Measurements from ENCODE around the gene IFNA10.
A peak's percentile ranks its signal among the peaks of the same experiment; 100 is the strongest.
"Not testable (repeated sequence)": the region's sequence is repeated elsewhere in the genome, so short reads cannot be mapped to it uniquely, and the experiment has no call there.

Gene IFNA10

GRCh38 chr9:21251190-21251589 is 44.2 kb upstream of the IFNA10 start:
- TF ChIP-seq, protein P1, sequence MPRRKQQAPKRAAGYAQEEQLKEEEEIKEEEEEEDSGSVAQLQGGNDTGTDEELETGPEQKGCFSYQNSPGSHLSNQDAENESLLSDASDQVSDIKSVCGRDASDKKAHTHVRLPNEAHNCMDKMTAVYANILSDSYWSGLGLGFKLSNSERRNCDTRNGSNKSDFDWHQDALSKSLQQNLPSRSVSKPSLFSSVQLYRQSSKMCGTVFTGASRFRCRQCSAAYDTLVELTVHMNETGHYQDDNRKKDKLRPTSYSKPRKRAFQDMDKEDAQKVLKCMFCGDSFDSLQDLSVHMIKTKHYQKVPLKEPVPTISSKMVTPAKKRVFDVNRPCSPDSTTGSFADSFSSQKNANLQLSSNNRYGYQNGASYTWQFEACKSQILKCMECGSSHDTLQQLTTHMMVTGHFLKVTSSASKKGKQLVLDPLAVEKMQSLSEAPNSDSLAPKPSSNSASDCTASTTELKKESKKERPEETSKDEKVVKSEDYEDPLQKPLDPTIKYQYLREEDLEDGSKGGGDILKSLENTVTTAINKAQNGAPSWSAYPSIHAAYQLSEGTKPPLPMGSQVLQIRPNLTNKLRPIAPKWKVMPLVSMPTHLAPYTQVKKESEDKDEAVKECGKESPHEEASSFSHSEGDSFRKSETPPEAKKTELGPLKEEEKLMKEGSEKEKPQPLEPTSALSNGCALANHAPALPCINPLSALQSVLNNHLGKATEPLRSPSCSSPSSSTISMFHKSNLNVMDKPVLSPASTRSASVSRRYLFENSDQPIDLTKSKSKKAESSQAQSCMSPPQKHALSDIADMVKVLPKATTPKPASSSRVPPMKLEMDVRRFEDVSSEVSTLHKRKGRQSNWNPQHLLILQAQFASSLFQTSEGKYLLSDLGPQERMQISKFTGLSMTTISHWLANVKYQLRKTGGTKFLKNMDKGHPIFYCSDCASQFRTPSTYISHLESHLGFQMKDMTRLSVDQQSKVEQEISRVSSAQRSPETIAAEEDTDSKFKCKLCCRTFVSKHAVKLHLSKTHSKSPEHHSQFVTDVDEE (CRISPR knock-in tag; IDR thresholded peaks at IDR 0.05): no peak
- TF ChIP-seq OSR1 (CRISPR knock-in tag; IDR thresholded peaks at IDR 0.05) (no peak), ARNTL (CRISPR knock-in tag; IDR thresholded peaks at IDR 0.05; ENCODE audit: borderline replicate concordance, low read depth) (no peak), ZNF8 (CRISPR knock-in tag; IDR thresholded peaks at IDR 0.05) (no peak)
- no peak for ATAC-seq

DNA sequence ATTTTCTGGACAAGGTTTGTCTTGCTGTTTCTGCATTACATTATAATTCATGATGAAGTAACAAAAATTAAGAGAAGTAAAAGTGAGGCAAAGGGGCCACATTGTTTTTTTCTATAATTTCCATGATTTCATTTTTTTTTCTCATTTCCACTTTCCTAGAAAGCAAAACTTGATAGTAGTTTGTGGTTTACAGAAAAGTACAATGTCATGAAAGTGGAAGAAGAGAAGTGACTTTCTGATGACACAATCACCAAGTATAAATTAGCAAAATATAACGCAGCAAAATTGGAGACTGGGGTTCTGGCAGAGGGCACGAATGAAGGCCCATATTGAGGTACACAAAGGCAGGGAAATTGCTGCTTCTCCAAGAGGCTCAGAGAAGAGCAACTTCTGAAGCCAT is 37.9 kb upstream of the IFNA10 start:
- no peak for ATAC-seq
- TF ChIP-seq RARB (CRISPR knock-in tag; IDR thresholded peaks at IDR 0.05) (no peak), BACH2 (CRISPR knock-in tag; IDR thresholded peaks at IDR 0.05; ENCODE audit: borderline replicate concordance) (no peak), CREB5 (CRISPR knock-in tag; IDR thresholded peaks at IDR 0.05; ENCODE audit: low read depth) (no peak), ZNF8 (CRISPR knock-in tag; IDR thresholded peaks at IDR 0.05) (no peak), GLIS3 (CRISPR knock-in tag; IDR thresholded peaks at IDR 0.05) (no peak)

- TF ChIP-seq TCF4 (CRISPR knock-in tag; IDR thresholded peaks at IDR 0.05; ENCODE audit: borderline replicate concordance) (no peak), ZNF70 (CRISPR knock-in tag; IDR thresholded peaks at IDR 0.05) (no peak), BACH2 (CRISPR knock-in tag; IDR thresholded peaks at IDR 0.05; ENCODE audit: borderline replicate concordance) (no peak), ESRRG (CRISPR knock-in tag; IDR thresholded peaks at IDR 0.05) (no peak), ZFP30 (CRISPR knock-in tag; IDR thresholded peaks at IDR 0.05) (no peak)
- TF ChIP-seq, protein P1 (CRISPR knock-in tag; IDR thresholded peaks at IDR 0.05): no peak
- ATAC-seq: no peak
Measured at GRCh38 chr9:21239911-21240310, 33.0 kb upstream of the IFNA10 start, which contains the start of gene IFNA14. IFNA14 (minus strand) TSS chr9:21240005; CDS start chr9:21239935, 70 bp downstream.

- not testable (repeated sequence) for ATAC-seq
Measured at GRCh38 chr9:21236360-21236714, 29.4 kb upstream of the IFNA10 start.

- ATAC-seq: peak; percentile 94
Measured at GRCh38 chr9:21235468-21236359, 28.8 kb upstream of the IFNA10 start.

- ATAC-seq: no peak
- TF ChIP-seq ESRRG (CRISPR knock-in tag; IDR thresholded peaks at IDR 0.05): no peak
- TF ChIP-seq, protein P1 (CRISPR knock-in tag; IDR thresholded peaks at IDR 0.05): no peak
- no peak for TF ChIP-seq ZFP3 (CRISPR knock-in tag; IDR thresholded peaks at IDR 0.05)
- no peak for TF ChIP-seq PPARA (CRISPR knock-in tag; IDR thresholded peaks at IDR 0.05; ENCODE audit: borderline replicate concordance)
- no peak for TF ChIP-seq ZFP30 (CRISPR knock-in tag; IDR thresholded peaks at IDR 0.05)
- TF ChIP-seq CSRNP3 (CRISPR knock-in tag; IDR thresholded peaks at IDR 0.05): no peak
- TF ChIP-seq TOX (CRISPR knock-in tag; IDR thresholded peaks at IDR 0.05; ENCODE audit: borderline replicate concordance): no peak
- no peak for TF ChIP-seq GLIS3 (CRISPR knock-in tag; IDR thresholded peaks at IDR 0.05)
- no peak for TF ChIP-seq ZC3H10 (CRISPR knock-in tag; IDR thresholded peaks at IDR 0.05)
- TF ChIP-seq ZNF8 (CRISPR knock-in tag; IDR thresholded peaks at IDR 0.05): no peak
- TF ChIP-seq OSR1 (CRISPR knock-in tag; IDR thresholded peaks at IDR 0.05): no peak
Measured at GRCh38 chr9:21234153-21234687, 27.3 kb upstream of the IFNA10 start.

Data from SK-N-SH treated with all-trans-retinoic acid at 6 μM for 48 hours (cell line).